HG02642 (cell line): ENCODE data around the gene B4GALNT4.
"Not testable (repeated sequence)": the region's sequence is repeated elsewhere in the genome, so short reads cannot be mapped to it uniquely, and the experiment has no call there.

Experiments used
- ATAC-seq: cut with Tn5 transposase; IDR thresholded peaks from one replicate; pipeline ENCODE4 v1.9.1; 2021; ENCODE audit warnings: mild to moderate bottlenecking; ENCODE audit not compliant: unreplicated experiment, poor library complexity

Gene B4GALNT4

GRCh38 chr11:373716-374551 lies 4.6 kb downstream of the B4GALNT4 start:
- ATAC-seq: no peak

DNA sequence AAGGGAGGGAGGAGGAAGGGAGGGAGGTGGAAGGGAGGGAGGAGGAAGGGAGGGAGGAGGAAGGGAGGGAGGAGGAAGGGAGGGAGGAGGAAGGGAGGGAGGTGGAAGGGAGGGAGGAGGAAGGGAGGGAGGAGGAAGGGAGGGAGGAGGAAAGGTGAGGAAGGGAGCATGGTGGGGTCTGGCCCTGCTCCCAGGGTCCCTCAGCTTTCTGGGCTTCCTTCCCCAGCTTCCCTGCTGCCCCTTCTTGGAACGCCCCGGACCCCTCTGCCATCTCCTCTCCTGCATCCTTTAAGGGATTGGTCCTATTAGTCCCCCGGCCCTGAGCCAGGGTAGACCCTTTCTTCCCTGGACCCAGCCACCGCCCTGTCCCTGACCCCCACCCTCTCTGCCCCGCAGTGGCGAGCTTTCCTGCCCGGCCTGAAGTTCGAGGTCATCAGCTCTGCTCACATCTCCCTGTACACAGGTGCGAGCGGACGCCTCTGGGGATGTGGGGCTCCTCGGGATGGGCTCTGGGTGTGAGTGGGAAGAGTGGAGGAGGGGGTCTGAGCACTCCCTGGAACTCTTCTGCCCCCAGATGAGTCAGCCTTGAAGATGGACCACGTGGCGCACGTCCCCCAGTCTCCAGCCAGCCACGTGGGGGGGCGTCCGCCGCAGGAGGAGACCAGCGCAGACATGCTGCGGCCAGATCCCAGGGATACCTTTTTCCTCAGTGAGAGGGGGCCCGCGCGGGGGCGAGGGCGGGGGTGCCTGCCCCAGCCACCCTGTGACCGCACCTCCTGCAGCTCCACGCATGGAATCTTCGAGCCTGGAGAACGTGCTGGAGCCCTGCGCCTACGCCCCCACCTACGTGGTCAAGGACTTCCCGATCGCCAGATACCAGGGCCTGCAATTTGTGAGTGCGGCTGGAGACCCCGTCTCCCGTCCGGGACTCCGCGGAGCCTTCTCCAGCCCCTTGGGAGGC lies 6.0 kb downstream of the B4GALNT4 start:
- ATAC-seq: no peak

DNA sequence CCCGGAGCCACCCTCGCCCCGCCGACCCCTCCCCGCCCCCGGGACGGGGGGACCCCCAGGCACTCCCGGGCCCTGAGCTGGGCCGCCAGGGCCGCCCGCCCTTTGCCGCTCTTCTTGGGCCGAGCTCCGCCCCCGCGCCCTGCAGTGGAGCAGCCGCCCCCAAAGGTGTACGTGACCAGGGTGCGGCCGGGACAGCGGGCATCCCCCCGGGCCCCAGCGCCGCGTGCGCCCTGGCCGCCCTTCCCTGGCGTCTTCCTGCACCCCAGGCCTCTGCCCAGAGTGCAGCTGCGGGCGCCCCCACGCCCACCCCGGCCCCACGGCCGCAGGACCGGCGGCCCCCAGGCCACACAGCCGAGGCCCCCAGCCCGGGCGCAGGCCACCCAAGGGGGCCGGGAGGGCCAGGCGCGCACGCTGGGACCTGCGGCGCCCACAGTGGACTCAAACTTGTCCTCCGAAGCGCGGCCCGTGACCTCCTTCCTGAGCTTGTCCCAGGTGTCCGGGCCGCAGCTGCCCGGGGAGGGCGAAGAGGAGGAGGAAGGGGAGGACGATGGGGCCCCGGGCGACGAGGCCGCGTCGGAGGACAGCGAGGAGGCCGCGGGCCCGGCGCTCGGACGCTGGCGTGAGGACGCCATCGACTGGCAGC lies 7.4 kb downstream of the B4GALNT4 start:
- no peak for ATAC-seq

DNA sequence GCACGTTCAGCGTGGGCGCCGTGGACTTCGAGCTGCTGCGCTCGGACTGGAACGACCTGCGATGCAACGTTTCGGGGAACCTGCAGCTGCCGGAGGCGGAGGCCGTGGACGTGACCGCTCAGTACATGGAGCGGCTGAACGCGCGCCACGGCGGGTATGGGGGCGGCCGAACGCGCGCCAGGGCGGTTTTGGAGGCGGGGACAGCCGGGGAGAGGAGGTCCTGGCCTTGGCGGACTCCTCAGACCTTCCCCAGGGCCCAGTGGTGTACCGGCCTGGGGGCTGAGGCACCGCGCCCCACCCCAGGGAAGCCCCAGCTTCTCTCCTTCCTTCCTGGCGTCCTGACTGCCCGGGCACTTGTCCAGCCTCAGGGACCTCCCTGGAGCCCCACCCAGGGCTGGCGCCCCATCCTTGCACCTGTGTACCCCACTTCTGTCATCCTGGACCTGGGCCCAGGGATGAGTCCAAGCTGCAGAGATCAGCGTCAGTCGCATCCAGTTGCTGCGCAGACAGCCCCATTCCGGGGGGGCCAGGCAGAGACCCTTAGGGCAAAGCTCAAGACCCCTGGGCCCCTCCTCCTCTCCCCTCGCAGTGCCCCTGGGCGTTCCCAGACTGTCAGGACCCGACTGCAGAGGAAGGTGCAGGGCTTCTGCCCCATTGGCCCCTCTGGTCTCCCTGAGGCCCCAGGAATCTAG lies 8.0 kb downstream of the B4GALNT4 start:
- ATAC-seq: no peak

DNA sequence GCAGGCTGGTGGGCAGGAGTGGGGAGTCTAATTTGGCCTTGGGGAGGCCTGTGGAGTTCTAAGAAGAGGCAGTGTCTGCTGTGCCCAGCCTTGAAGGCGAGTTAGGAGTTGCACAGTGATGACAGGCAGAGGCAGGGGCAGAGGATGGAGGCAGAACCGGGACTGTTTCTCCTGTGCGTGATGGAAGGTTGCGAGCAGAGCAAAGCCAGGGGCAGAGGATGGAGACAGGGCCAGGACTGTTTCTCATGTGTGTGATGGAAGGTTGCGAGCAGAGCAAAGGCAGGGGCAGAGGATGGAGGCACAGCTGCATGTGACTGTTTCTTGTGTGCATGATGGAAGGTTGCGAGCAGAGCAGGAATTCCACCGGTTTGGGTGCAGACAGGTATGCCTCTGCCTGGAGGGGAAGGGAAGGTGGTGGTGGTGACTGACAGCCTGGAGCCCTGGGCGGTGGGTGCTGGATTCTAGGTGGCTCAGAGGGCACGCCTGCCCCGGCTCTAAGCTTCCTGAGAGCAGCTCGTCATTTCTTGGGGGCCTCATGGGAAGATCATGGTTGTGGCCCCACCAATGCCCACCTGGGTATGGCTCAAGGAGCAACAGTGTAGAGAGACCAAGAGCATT lies 8.7 kb downstream of the B4GALNT4 start:
- ATAC-seq: no peak

DNA sequence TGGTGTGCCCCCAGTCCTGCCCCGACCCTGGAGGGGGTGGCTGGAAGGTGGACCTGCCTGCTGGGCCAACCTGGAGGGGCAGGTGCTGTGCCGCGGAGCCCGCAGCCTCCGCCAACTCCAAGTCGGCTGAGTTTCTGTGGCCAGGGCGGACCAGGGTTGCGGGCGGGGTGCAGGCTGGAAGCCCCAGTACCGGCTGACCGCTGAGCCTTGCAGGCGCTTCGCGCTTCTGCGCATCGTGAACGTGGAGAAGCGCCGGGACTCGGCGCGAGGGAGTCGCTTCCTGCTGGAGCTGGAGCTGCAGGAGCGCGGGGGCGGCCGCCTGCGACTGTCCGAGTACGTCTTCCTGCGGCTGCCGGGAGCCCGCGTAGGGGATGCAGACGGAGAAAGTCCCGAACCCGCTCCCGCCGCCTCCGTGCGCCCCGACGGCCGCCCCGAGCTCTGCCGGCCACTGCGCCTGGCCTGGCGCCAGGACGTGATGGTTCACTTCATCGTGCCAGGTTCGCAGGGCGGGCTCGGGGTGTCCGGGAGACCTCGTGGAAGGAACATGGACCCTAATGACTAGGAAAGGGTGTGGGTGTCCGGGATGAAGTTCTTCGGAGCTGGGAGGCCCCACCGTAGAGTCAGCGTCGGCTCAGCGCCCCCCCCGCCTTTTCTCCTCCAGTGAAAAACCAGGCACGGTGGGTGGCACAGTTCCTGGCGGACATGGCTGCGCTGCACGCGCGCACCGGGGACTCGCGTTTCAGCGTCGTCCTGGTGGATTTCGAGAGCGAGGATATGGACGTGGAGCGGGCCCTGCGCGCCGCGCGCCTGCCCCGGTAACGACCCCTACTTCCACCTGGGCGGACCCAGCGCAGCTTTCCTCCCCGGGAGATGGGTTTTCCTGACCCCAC lies 10.2 kb downstream of the B4GALNT4 start:
- no peak for ATAC-seq

DNA sequence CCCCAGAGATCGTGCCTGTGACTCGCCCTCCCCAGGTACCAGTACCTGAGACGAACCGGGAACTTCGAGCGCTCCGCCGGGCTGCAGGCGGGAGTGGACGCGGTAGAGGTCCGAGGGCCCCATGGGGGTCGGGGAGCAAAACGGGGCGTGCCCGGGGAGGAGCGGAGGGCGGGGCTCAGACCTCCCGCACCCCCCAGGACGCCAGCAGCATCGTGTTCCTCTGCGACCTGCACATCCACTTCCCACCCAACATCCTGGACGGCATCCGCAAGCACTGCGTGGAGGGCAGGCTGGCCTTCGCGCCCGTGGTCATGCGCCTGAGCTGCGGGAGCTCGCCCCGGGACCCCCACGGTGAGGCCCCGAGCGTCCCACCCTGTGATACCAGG lies 10.8 kb downstream of the B4GALNT4 start:
- ATAC-seq: no peak

GRCh38 chr11:380491-380890 lies 11.2 kb downstream of the B4GALNT4 start:
- ATAC-seq: no peak

- ATAC-seq: no peak
Measured at GRCh38 chr11:380996-381395, 11.7 kb downstream of the B4GALNT4 start.

GRCh38 chr11:381501-382072 lies 12.3 kb downstream of the B4GALNT4 start:
- no peak for ATAC-seq

DNA sequence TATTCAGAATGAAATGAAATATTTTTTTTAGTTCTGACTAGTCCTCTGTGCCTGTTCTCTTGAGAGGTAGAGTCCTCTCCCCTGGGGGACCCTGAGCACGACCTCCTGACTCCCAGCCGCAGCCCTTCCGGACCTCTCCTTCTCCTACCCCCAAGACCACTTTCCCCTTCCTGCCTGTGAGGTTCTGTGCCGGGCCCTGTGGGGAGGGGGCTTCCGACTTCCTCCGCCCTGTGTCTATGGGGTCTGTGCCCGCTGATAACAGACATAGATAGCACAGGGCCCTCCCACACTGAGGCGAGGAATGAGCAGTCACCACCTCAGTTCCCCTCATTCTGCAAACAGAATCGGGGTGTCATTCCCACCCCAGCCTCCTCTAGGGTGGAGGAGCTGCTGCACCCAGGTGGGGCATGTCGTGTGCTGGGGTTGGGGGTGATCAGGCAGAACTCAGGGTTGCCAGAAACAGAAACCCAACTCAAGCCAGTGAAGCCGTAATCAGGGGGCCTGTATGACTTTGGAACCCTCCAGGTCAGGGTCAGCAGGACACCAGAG lies 12.9 kb downstream of the B4GALNT4 start:
- ATAC-seq: no peak

DNA sequence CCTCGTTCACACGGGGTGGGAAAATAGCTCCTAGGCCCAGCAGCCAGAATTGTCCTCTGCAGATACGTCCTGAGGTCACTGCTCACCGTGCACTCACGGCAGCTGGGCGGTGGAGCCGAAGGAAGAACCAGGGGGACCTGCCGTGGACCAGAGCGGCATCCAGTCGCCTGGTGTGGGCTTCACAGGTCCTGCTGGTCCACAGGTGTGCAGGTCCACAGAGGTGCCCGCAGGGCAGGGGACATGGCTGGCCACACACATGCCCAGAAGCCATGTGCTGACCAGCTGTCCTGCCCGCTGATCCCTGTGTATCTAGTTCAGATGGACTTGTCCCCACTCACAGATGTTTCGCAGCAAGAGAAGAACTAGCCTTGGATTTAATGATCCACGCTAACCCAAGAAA lies 14.1 kb downstream of the B4GALNT4 start:
- ATAC-seq: no peak

DNA sequence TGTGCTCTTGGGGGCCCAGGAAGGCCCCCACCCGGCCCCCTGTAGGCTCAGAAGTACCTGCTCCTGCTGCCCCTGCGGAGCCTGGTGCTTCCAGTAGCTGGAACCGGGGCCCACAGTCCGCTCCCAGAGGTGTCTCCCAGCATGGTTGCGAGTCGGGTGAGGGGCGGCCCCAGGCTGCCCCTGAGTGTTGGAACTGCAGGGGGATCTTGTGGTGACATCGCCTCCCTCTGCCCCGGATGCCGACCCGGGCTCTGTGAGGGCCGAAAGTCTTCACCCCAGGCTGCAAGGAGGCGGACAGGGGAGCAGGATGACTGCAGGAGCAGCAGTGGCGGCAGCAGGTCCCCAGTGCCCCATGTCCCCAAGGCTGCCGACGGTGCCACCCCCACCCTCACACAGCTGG lies 15.2 kb downstream of the B4GALNT4 start:
- no peak for ATAC-seq

GRCh38 chr11:385594-386351 lies 16.5 kb downstream of the B4GALNT4 start:
- ATAC-seq: no peak

- no peak for ATAC-seq
Measured at GRCh38 chr11:386483-386882, 17.2 kb downstream of the B4GALNT4 start.

- no peak for ATAC-seq
Measured at GRCh38 chr11:387193-387793, 18.0 kb downstream of the B4GALNT4 start.

GRCh38 chr11:389369-389768 lies 20.1 kb downstream of the B4GALNT4 start:
- not testable (repeated sequence) for ATAC-seq
